Right cardiac atrium (tissue), 5 donors: ENCODE data around the gene CTH. TPM values are rescaled to one million over a fixed set of nuclear protein-coding genes. Genes with fewer than 3 reads are reported as not detected.

ENCODE experiments used
- ATAC-seq, 2 donors: fragments of 200-7000 bp; cut with Tn5 transposase; one replicate each; pipeline versions ENCODE4 v1.8.0 to v1.9.1; 2020; ENCODE audit warnings: moderate library complexity in 2 of 2, mild to moderate bottlenecking in 1 of 2
- DNase-seq, 3 donors: peaks; one replicate each; pipeline ENCODE4 v3.0.0-alpha.2; 2020
- H3K27ac ChIP-seq: one replicate; pipeline ENCODE4 v1.5.1; 2013; ENCODE audit warnings: mild to moderate bottlenecking, low read length, control low read depth, moderate library complexity
- H3K27me3 ChIP-seq: one replicate; pipeline ENCODE4 v1.6.1; 2013; ENCODE audit not compliant: control insufficient read depth, insufficient read depth
- H3K4me1 ChIP-seq: one replicate; pipeline ENCODE4 v1.6.1; 2013; ENCODE audit warnings: low read length; ENCODE audit not compliant: control insufficient read depth, insufficient read depth
- H3K4me3 ChIP-seq: one replicate; pipeline ENCODE4 v1.5.1; 2013; ENCODE audit warnings: low read length, control low read depth
- H3K9me3 ChIP-seq: one replicate; pipeline ENCODE4 v1.6.1; 2013; ENCODE audit warnings: low read length; ENCODE audit not compliant: control insufficient read depth
- WGBS: extraction: QIAGEN DNeasy Blood & Tissue Kit; methylation state at CpG from one replicate; pipeline ENCODE4 v1.1.7; 2013; 5-methylcytosine and 5-hydroxymethylcytosine counted together
- intact Hi-C, 4 donors: fragments of 100-400 bp; cut with DNase I; formaldehyde crosslinking; loops; one replicate each; pipeline versions ENCODE4 v1.11.0 to v1.14.0; 2022 to 2023
- polyA plus RNA-seq: library from polyadenylated mRNA; stranded (reverse); fragments of 200-250 nt; gene quantifications from one replicate; pipeline ENCODE4 v1.2.3, GENCODE V29; 2013
- total RNA-seq, 4 donors: library from RNA; stranded (reverse); fragmentation: NEBNext Ultra II Directional; extraction: Animal tissue kit (Norgen Biotek cat#: 25700); gene quantifications; one replicate each; pipeline ENCODE4 v1.2.1, GENCODE V29; 2021
- donor health status: healthy with polysubstance abuse.
- donor health status: DM: no; HTN: yes; CAD: no.
- donor health status: DM: no; HTN: no; CAD: no.
- donor health status: DM: no; HTN: yes; CAD: no; lungs with severe emphysema.
- donor health status: DM: yes; HTN: yes; CAD: no.

CTH gene
- total and polyA plus RNA-seq, 5 donors = 0.94 to 3.9 (median 2.0) TPM

GRCh38 chr1:70483342-70483741 lies 72.3 kb downstream of the CTH start:
- Histone ChIP-seq H3K27me3 (no peaks in the 10 kb centered on the region), H3K4me1 (peaks cover 5% of the 10 kb centered on the region), H3K4me3 (no peak overlapping the region), H3K27ac (no peak overlapping the region), H3K9me3 (no peaks in the 10 kb centered on the region)
- intact Hi-C loops = no loop called here
- DNase-seq (no peak), ATAC-seq (no peak)
- 84% methylated on average over 4 of the region's 4 CpGs for WGBS

DNA sequence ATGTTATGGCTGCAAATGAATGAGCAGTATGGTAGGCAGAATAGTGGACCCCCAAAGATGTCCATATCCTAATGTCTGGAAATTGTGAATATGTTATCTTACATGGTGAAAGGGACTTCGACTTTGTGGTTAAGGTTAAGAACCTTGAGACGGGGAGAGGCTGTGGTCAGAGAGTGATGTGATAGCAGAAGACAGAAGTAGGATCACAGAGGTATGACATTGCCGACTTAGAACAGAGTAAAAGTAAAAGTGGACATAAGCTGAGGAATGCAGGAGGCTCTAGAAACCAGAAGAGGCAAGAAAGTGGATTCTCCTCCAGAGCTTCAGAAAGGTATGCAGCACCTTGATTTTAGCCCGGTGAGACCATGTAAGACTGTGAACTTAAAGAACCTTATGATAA lies 74.6 kb downstream of the CTH start:
- ATAC-seq (no peak), DNase-seq (no peak)
- peaks cover 5% of the 10 kb centered on the region for H3K4me1 ChIP-seq
- no peak overlapping the region for H3K27ac ChIP-seq
- intact Hi-C loops = no loop called here
- WGBS = 51% methylated on average over 4 of the region's 4 CpGs
- no peak overlapping the region for H3K4me3 ChIP-seq
- H3K9me3 ChIP-seq = no peaks in the 10 kb centered on the region
- H3K27me3 ChIP-seq = no peaks in the 10 kb centered on the region

DNA sequence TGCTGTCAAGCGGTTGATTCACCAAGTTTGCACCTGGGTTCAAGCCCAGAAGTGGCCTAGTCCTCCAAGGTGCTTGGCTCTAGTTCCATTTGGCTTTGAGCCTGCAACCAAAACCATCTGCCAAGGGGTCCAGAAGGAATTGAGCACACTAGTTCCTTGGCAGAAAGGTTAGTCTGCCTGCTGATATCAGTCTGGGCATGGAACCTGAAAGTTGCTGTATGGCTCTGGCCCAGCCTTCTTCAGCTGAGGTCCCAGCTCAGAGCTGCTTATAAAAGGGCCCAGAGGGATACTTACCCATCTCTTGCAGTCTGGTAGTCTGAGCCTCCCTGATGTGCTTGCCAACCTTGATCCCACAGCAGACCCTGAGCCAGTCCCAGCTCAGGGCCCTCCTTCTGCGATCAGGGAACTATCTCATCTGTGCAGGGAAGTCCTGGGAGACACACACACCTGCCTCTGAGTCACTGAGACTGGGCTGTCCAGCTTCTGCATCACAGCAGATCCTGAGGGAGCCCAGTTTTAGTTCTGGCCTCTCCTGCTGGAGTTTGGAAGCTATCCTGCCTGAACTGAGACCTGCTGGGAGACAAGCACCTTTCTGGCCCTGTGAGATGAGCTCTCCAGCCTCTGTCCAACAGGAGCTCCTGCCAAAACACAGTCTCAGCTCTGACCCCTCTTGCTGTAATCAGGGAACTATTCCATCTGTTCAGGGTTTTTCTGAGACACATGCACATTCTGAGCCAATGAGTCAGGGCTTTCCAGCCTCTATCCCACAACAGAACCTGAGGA lies 75.8 kb downstream of the CTH start:
- 73% methylated on average over 2 of the region's 2 CpGs for WGBS

DNA sequence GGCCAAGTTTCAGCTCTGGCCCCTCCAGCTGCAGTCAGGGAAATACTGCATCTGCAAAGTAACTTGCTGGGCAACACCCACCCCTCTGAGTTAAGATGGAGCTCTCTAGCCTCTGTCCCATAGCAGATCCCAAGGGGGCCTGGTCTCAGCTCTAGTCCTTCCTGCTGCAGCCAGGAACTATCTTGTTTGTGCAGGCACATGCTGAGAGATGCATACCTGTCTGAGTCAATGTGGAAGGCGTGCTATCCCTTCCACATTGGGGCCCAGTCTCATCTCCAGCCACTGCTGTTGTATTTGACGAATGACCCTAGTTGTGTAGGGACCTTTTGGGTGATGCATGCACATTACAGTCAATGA lies 76.4 kb downstream of the CTH start:
- Histone ChIP-seq H3K4me1 (peaks cover 5% of the 10 kb centered on the region), H3K9me3 (no peaks in the 10 kb centered on the region), H3K4me3 (no peak overlapping the region), H3K27me3 (no peaks in the 10 kb centered on the region), H3K27ac (no peak overlapping the region)
- peak in 1 of 2 donors; percentile 32 for ATAC-seq
- DNase-seq = no peak
- intact Hi-C loops = no loop called here
- 89% methylated on average over 2 of the region's 2 CpGs for WGBS

More for the DNA sequence above, 75.8 kb downstream of the CTH start:
- intact Hi-C loops = no loop called here
- no peaks in the 10 kb centered on the region for H3K27me3 ChIP-seq
- DNase-seq (no peak), ATAC-seq (peak; percentile 54 to 56)
- peaks cover 5% of the 10 kb centered on the region for H3K4me1 ChIP-seq
- H3K27ac ChIP-seq = no peak overlapping the region
- no peak overlapping the region for H3K4me3 ChIP-seq
- no peaks in the 10 kb centered on the region for H3K9me3 ChIP-seq

GRCh38 chr1:70487910-70488665 lies 77.0 kb downstream of the CTH start:
- intact Hi-C loops = no loop called here
- Histone ChIP-seq H3K4me3 (no peak overlapping the region), H3K4me1 (peaks cover 5% of the 10 kb centered on the region), H3K27me3 (no peaks in the 10 kb centered on the region), H3K9me3 (no peaks in the 10 kb centered on the region), H3K27ac (no peak overlapping the region)
- ATAC-seq (peak; percentile 24 to 53), DNase-seq (no peak)
- WGBS = 46% methylated on average over 6 of the region's 6 CpGs

Other genes with a start within 250 kb of the CTH start
- 10 to 100 TPM; 10.4 to 11.3 (median 11.0) TPM for gene LRRC40, start 205.7 kb upstream of the CTH start, total RNA-seq
- gene LRRC40, start 205.7 kb upstream of the CTH start, polyA plus RNA-seq = 8.9 TPM
- gene SRSF11, start 189.9 kb upstream of the CTH start, total RNA-seq = 10 to 100 TPM; 61.8 to 81.4 (median 66.7) TPM
- 56.5 TPM for gene SRSF11, start 189.9 kb upstream of the CTH start, polyA plus RNA-seq
- gene ANKRD13C, start 56.5 kb upstream of the CTH start, total RNA-seq = 10 to 100 TPM; 10.2 to 14.8 (median 12.2) TPM
- gene ANKRD13C, start 56.5 kb upstream of the CTH start, polyA plus RNA-seq = 5.7 TPM